NCI-H82 treated with DMSO at 0.1 percent for 48 hours (cell line): ENCODE results near the gene PGLYRP1.

Experiments used
- DNase-seq: peaks from one replicate; lab custom pipeline; 2025; ENCODE audit not compliant: unreplicated experiment; lab: John Stamatoyannopoulos, UW

PGLYRP1 gene

DNA sequence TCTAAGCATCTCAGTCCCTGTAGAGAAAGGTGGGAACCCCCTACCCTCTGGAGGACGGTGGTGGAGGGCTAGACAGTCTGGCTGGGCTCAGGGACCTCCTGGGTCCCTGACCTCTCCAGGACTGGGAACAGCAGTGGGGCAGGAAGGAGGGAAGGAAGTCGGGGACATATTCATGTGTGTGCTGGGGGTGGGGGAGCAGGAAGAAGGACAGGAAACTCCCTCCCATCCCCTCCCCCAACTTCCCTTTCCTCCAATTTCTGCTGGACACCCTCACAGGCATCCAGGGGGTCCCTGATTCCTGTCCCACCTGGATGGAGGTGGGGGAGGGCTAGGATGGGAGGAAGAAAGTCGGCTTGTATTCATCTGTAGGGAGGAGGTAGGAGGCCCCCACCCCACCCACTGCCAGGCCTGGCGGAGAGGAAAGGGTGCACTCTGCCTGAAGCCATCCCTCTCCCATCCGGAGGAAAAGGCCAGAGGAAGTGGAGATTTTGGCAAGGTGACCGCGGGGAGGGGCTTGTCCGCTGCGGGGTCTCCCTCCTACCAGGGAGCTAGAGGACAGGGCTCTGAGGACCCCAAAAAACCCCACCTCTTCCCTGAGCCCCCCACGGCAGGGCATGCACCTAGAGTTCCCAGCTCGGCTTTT, 51.5 kb downstream of the PGLYRP1 start:
- no peak for DNase-seq

- no peak for DNase-seq
These were observed 53.2 kb downstream of the PGLYRP1 start for GRCh38 chr19:45969676-45970075.
